GM18499 (cell line): ENCODE results near the gene PCED1B.
"Not testable (repeated sequence)": the region's sequence is repeated elsewhere in the genome, so short reads cannot be mapped to it uniquely, and the experiment has no call there.

Experiments
- ATAC-seq: cut with Tn5 transposase; IDR thresholded peaks from one replicate; pipeline ENCODE4 v1.9.1; 2021; ENCODE audit warnings: moderate number of reproducible peaks; ENCODE audit not compliant: insufficient read depth, unreplicated experiment

PCED1B gene, protein sequence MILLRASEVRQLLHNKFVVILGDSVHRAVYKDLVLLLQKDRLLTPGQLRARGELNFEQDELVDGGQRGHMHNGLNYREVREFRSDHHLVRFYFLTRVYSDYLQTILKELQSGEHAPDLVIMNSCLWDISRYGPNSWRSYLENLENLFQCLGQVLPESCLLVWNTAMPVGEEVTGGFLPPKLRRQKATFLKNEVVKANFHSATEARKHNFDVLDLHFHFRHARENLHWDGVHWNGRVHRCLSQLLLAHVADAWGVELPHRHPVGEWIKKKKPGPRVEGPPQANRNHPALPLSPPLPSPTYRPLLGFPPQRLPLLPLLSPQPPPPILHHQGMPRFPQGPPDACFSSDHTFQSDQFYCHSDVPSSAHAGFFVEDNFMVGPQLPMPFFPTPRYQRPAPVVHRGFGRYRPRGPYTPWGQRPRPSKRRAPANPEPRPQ

DNA sequence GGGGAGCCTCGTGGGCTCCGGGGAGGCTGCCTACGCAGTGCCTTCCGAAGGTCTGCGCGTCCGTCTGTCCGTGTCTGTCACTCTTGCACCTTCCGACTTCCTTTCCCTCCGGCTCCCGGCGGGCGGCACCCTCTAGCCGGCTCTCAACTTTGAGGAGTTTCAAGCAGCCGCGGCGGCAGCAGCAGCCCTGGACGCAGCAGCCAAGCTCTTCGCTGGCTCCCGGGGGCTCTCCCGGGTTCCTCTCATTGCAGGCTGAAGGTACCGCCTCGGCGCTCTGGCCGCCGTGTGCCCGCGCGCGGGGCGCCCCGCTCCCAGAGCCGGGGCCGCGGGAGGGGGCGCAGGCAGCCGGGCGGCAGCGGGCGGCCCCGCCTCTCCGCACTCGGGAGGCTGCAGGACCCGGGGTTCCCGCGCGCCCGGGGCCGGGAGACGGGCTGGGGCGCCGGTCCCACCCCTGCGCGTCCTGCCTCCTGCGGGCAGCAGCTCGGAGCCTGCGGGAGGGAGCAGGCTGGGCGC, at the start of gene PCED1B, which contains the start of gene AMIGO2:
Gene PCED1B, plus strand, starts transcription at position 154 of the 513 bp plus-strand sequence. CDS start 155,443 bp downstream, outside the sequence.
Gene AMIGO2, minus strand, starts transcription at position 492 of the 513 bp plus-strand sequence. CDS start 957 bp downstream, outside the sequence.
- no peak for ATAC-seq

DNA sequence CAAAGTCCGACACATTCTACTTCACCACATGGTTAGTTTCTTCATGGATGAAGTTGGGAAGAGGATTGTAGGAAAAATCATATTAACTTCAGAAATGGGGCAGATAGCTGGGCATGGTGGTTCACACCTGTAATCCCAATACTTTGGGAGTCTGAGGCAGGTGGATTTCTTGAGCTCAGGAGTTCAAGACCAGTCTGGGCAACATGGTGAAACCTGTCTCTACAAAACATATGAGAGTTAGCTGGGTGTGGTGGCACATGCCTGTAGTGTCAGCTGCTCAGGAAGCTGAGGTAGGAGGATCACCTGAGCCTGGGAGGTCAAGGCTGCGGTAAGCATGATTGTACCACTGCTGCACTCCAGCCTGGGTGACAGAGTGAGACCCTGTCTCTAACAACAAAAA, 49.5 kb upstream of the PCED1B start:
- ATAC-seq: no peak

DNA sequence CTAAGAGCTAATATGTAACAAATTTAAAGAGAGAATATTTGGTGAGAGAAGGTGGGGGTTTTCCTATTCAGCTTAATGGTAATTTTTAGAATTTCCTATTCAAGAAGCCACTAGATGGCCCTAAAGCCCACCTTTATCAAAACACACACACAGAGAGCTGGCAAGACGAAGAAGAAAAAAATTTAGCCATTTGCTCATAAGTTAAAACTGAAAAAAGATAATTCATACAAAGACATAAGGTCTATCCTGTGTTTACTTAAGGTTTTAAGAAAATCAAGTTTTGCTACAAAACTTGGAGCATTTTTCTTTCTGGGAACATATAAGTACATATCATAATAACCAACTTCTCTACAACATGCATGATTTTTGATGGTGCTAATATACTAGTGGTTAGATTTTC, 46.8 kb upstream of the PCED1B start:
- no peak for ATAC-seq

DNA sequence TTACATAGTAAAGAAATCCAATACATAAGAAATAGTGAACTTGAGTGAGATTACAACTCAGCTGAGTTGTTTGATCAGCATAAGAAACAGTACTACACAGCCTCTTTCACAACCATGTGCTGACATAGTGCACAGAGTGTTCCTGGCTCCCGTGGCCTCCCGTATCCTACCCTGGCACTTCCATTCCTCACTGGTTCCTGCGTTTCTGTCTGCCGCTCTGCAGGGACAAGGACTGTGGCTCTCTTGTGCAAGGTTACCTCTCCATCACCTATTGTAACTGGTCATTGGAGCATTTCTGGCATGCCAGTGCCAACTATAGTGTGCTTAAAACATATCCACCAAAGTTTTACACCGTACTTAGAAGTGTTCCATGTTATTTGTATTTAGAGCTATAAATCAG, 46.3 kb upstream of the PCED1B start:
- no peak for ATAC-seq

GRCh38 chr12:47033789-47034555, 45.4 kb upstream of the PCED1B start:
- no peak for ATAC-seq

GRCh38 chr12:47034661-47035060, 44.8 kb upstream of the PCED1B start:
- no peak for ATAC-seq

- ATAC-seq: no peak
Observed at GRCh38 chr12:47035484-47035883, 43.9 kb upstream of the PCED1B start.

DNA sequence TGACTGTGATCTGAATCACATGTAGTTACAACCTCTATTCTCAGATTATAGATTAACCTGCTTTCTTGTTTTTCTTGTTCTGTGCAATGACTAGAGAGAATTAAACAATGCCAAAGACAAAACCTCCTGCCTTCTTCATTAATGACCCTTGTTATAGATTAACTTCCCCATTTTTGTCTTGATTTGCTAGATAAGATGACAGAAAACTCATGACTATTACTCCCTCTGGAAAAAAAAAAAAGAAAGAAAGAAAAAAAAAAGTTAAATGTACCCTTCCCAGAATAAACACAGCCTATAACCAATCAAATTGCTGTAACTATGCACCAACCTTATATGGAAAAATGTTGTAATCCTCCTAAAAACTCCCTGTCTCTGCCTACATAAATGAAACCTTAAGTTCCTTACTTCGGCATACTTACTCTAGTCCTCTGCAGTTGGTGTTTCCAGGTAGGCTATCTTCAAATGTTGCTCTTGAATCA, 41.1 kb upstream of the PCED1B start:
- no peak for ATAC-seq

- no peak for ATAC-seq
Observed at GRCh38 chr12:47039079-47039478, 40.3 kb upstream of the PCED1B start.

GRCh38 chr12:47039756-47040155, 39.7 kb upstream of the PCED1B start:
- ATAC-seq: no peak

GRCh38 chr12:47041327-47041726, 38.1 kb upstream of the PCED1B start:
- ATAC-seq: no peak

- no peak for ATAC-seq
Observed at GRCh38 chr12:47048541-47048940, 30.9 kb upstream of the PCED1B start.

GRCh38 chr12:47051291-47051690, 28.1 kb upstream of the PCED1B start:
- not testable (repeated sequence) for ATAC-seq

DNA sequence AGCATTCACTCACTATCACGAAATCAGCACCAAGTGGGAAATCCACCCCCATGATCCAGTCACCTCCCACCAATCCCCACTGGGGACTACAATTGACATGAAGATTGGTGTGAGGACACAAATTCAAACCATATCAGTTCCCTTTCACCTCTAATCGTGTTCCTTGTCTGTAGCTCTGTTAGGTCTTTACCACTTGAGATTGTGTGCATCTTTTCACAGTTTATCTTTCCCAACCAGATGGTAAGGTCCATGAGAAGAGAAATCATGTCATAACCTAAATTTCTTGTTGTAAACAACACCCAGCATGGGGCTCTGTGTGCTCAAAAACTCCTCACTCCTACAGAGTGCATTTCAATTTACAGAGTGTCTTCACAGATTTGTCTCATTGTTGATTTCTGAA, 27.1 kb upstream of the PCED1B start:
- ATAC-seq: no peak

DNA sequence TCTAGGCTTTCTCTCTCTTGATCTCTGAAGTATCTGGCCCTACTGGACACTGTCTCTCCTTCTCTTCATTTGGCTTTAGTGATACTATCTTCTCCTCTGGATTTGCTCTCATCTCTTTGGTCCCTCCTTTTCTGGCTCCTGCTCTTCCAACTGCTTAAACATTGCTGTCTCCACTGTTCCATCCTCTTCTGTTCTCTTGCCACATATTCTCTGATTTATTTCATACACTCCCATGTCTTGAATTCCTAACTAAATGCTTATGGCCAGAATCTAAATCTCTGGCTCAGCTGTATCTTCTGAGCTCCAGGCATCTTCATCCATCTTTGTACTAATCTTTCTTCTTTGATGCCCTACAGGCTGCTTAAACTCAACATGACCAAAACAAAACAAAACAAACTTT, 25.5 kb upstream of the PCED1B start:
- no peak for ATAC-seq

DNA sequence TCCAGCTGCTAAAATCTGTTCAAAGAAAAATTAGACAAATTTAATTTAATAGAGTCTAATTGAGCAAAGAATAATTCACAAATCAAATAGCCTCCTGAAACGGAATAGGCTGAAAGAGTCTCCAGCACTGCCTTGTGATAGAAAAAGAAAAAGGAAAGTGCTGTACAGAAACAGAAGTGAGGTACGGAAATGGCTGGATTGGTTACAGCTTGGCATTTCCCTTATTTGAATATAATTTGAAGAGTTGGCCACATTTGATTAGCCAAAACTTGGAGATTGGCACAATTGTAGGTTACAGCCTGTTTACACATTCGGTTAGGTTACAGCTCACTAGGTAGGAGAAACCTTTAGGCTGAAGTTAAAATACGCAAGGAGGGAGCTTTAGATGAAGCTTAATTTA, 24.8 kb upstream of the PCED1B start:
- no peak for ATAC-seq

DNA sequence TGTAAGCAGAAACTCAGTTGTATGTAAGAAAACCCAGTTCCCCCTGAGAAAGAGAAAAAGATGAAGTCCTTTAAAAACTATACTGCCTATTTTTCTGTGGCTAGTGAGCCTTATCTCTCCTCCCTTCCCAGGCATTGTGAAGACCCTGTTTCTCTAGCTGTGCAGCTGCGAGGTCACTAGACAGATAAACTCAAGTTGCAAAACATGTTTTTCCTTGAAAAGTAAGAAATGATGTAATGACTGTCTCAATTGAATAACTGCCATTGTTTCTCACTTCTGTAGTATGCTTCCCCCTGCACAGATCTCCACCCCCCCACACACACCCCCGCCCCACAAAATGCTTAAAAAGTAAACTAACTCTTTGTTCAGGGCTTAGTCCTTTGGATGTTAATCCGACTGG, 23.6 kb upstream of the PCED1B start:
- ATAC-seq: not testable (repeated sequence)

DNA sequence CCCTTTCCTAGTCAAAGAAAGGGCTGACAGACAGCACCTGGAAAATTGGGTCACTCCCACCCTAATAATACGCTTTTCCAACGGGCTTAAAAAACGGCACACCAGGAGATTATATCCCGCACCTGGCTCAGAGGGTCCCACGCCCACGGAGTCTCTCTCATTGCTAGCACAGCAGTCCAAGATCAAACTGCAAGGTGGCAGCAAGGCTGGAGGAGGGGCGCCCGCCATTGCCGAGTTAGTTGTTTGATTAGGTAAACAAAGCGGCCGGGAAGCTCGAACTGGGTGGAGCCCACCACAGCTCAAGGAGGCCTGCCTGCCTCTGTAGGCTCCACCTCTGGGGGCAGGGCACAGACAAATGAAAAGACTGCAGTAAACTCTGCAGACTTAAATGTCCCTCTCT, 22.5 kb upstream of the PCED1B start:
- ATAC-seq: not testable (repeated sequence)

DNA sequence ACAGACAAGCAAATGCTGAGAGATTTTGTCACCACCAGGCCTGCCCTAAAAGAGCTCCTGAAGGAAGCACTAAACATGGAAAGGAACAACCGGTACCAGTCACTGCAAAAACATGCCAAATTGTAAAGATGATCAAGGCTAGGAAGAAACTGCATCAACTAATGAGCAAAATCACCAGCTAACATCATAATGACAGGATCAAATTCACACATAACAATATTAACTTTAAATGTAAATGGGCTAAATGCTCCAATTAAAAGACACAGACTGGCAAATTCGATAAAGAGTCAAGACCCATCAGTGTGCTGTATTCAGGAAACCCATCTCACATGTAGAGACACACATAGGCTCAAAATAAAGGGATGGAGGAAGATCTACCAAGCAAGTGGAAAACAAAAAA, 20.8 kb upstream of the PCED1B start:
- not testable (repeated sequence) for ATAC-seq

- ATAC-seq: no peak
Observed at GRCh38 chr12:47065546-47065945, 13.9 kb upstream of the PCED1B start.
